ENCODE data around the gene GOLGA8M. TPM values are rescaled to one million over a fixed set of nuclear protein-coding genes. Genes with fewer than 3 reads are reported as not detected.
"Not testable (repeated sequence)": the region's sequence is repeated elsewhere in the genome, so short reads cannot be mapped to it uniquely, and the experiment has no call there.

Gene GOLGA8M
- total and polyA plus RNA-seq, 2 of the 8 experiments (the other 6 are each of a cell fraction or from before 2014, with no cell fraction given): not detected

- H2BK120ac ChIP-seq (replicated peaks; ENCODE audit: low read depth, low read length); H3K79me2 ChIP-seq (ENCODE audit: control insufficient read depth in 1 of 2, insufficient read depth in 2 of 2, low read length in 2 of 2); H3K4ac ChIP-seq (replicated peaks; ENCODE audit: insufficient read length, low read depth, low read length); H3K4me2 ChIP-seq (ENCODE audit: insufficient read depth in 1 of 2, low read depth in 2 of 2, low read length in 2 of 2); H3K36me3 ChIP-seq (ENCODE audit: control insufficient read depth in 2 of 4, insufficient read depth in 4 of 4, low read length in 3 of 4); CTCF ChIA-PET (ENCODE audit: partially characterized antibody); H2AK5ac ChIP-seq (ENCODE audit: low read depth, low read length); H2BK12ac ChIP-seq (ENCODE audit: low read depth, low read length); H3K27ac ChIP-seq (ENCODE audit: low read depth, low read length); H3K23ac ChIP-seq (ENCODE audit: insufficient read length); H2BK15ac ChIP-seq (ENCODE audit: low read length); H3K18ac ChIP-seq (ENCODE audit: extremely low read depth, low read length); H3K9ac ChIP-seq (replicated peaks in 1 of 4; ENCODE audit: extremely low read depth in 1 of 4, low read depth in 3 of 4, low read length in 3 of 4); H4K91ac ChIP-seq (replicated peaks; ENCODE audit: insufficient read length, low read length); H3K4me3 ChIP-seq (ENCODE audit: extremely low read depth in 1 of 4, insufficient read depth in 2 of 4, low read depth in 3 of 4, low read length in 4 of 4); H2BK20ac ChIP-seq (ENCODE audit: low read length); H4K20me1 ChIP-seq (replicated peaks in 1 of 2; ENCODE audit: control insufficient read depth in 1 of 2, insufficient read depth in 2 of 2, low read length in 2 of 2); DNase-seq (ENCODE audit: low read depth in 1 of 2, low spot score in 2 of 2); H4K5ac ChIP-seq (ENCODE audit: insufficient read length, low read depth, low read length); H3K79me1 ChIP-seq (ENCODE audit: low read depth, low read length); H3K23me2 ChIP-seq (ENCODE audit: low read depth, low read length); H3K27me3 ChIP-seq (replicated peaks in 1 of 4; ENCODE audit: control insufficient read depth in 3 of 4, extremely low read depth in 1 of 4, insufficient read depth in 3 of 4, low read length in 3 of 4); FAIRE-seq; H3K56ac ChIP-seq (replicated peaks; ENCODE audit: insufficient read length, low read depth, low read length); H3K14ac ChIP-seq (ENCODE audit: insufficient read length); H3K4me1 ChIP-seq (replicated peaks in 1 of 4; ENCODE audit: control insufficient read depth in 3 of 4, insufficient read depth in 4 of 4, low read length in 3 of 4); H2BK5ac ChIP-seq (ENCODE audit: low read depth, low read length); H3K9me3 ChIP-seq (ENCODE audit: insufficient read depth in 2 of 2, low read depth in 1 of 2, low read length in 1 of 2); H4K8ac ChIP-seq (ENCODE audit: extremely low read depth, insufficient read depth, low read length); POLR2A ChIA-PET (ENCODE audit: partially characterized antibody); H2AFZ ChIP-seq (ENCODE audit: low read length): not testable (repeated sequence)
- no CpG with 5 or more reads among the region's 4 CpGs for WGBS, 2 experiments (ENCODE audit: extremely low coverage in 1 of 2, insufficient coverage in 1 of 2, insufficient read length in 1 of 2, insufficient replicate concordance in 2 of 2, low coverage in 1 of 2, low lambda C conversion rate in 2 of 2, missing lambda C conversion rate in 1 of 2)
These were observed 56.2 kb downstream of the GOLGA8M start for GRCh38 chr15:28656018-28656360.

GRCh38 chr15:28655329-28656017, 56.7 kb downstream of the GOLGA8M start:
- DNase-seq (ENCODE audit: low read depth in 1 of 2, low spot score in 2 of 2): not testable (repeated sequence)
- WGBS, 2 experiments (ENCODE audit: extremely low coverage in 1 of 2, insufficient coverage in 1 of 2, insufficient read length in 1 of 2, insufficient replicate concordance in 2 of 2, low coverage in 1 of 2, low lambda C conversion rate in 2 of 2, missing lambda C conversion rate in 1 of 2): 97% methylated on average over 15 of the region's 30 CpGs; no CpG with 5 or more reads in 1 of the 2 experiments

More at GRCh38 chr15:28655329-28656017, 56.7 kb downstream of the GOLGA8M start:
- H4K91ac ChIP-seq (replicated peaks; ENCODE audit: insufficient read length, low read length); H2BK20ac ChIP-seq (ENCODE audit: low read length); H3K79me2 ChIP-seq (ENCODE audit: control insufficient read depth in 1 of 2, insufficient read depth in 2 of 2, low read length in 2 of 2); H2AK5ac ChIP-seq (ENCODE audit: low read depth, low read length); H4K8ac ChIP-seq (ENCODE audit: extremely low read depth, insufficient read depth, low read length); H3K36me3 ChIP-seq (ENCODE audit: control insufficient read depth in 2 of 4, insufficient read depth in 4 of 4, low read length in 3 of 4); POLR2A ChIA-PET (ENCODE audit: partially characterized antibody); CTCF ChIA-PET (ENCODE audit: partially characterized antibody); H3K4me3 ChIP-seq (ENCODE audit: extremely low read depth in 1 of 4, insufficient read depth in 2 of 4, low read depth in 3 of 4, low read length in 4 of 4); H3K9me3 ChIP-seq (ENCODE audit: insufficient read depth in 2 of 2, low read depth in 1 of 2, low read length in 1 of 2); H2BK12ac ChIP-seq (ENCODE audit: low read depth, low read length); H3K9ac ChIP-seq (replicated peaks in 1 of 4; ENCODE audit: extremely low read depth in 1 of 4, low read depth in 3 of 4, low read length in 3 of 4); H3K27ac ChIP-seq (ENCODE audit: low read depth, low read length); H3K4ac ChIP-seq (replicated peaks; ENCODE audit: insufficient read length, low read depth, low read length); H4K5ac ChIP-seq (ENCODE audit: insufficient read length, low read depth, low read length); H4K20me1 ChIP-seq (replicated peaks in 1 of 2; ENCODE audit: control insufficient read depth in 1 of 2, insufficient read depth in 2 of 2, low read length in 2 of 2); H3K27me3 ChIP-seq (replicated peaks in 1 of 4; ENCODE audit: control insufficient read depth in 3 of 4, extremely low read depth in 1 of 4, insufficient read depth in 3 of 4, low read length in 3 of 4); FAIRE-seq; H3K56ac ChIP-seq (replicated peaks; ENCODE audit: insufficient read length, low read depth, low read length); H2BK5ac ChIP-seq (ENCODE audit: low read depth, low read length); H3K79me1 ChIP-seq (ENCODE audit: low read depth, low read length); H3K23me2 ChIP-seq (ENCODE audit: low read depth, low read length); H3K18ac ChIP-seq (ENCODE audit: extremely low read depth, low read length); H3K23ac ChIP-seq (ENCODE audit: insufficient read length); H2BK120ac ChIP-seq (replicated peaks; ENCODE audit: low read depth, low read length); H3K4me2 ChIP-seq (ENCODE audit: insufficient read depth in 1 of 2, low read depth in 2 of 2, low read length in 2 of 2); H3K14ac ChIP-seq (ENCODE audit: insufficient read length); H2AFZ ChIP-seq (ENCODE audit: low read length); H2BK15ac ChIP-seq (ENCODE audit: low read length); H3K4me1 ChIP-seq (replicated peaks in 1 of 4; ENCODE audit: control insufficient read depth in 3 of 4, insufficient read depth in 4 of 4, low read length in 3 of 4): not testable (repeated sequence)

Data from H1 (cell line).